Subcutaneous adipose tissue (tissue), 4 donors: ENCODE results near the gene TCIRG1. TPM values are rescaled to one million over a fixed set of nuclear protein-coding genes. Genes with fewer than 3 reads are reported as not detected.

Source experiments
- CTCF ChIP-seq: fragments of 450-650 bp; IDR thresholded peaks from one replicate; pipeline ENCODE4 v1.5.1; 2016; ENCODE audit warnings: low read depth, mild to moderate bottlenecking, control low read depth, antibody characterized with exemption, moderate library complexity
- small RNA-seq: library from RNA; depleted of rRNA; stranded (forward); fragments of <200 nt; gene quantifications from one replicate; pipeline ENCODE3, GENCODE V24; 2016
- total RNA-seq, 4 donors: library from RNA; depleted of rRNA; stranded (reverse); fragments of >200 nt; gene quantifications; one replicate each; pipeline ENCODE4 v1.1.0, GENCODE V29; 2016

Gene TCIRG1
- total RNA-seq, 4 donors from 2014 or later: 56.4 to 145 (median 118) TPM

DNA sequence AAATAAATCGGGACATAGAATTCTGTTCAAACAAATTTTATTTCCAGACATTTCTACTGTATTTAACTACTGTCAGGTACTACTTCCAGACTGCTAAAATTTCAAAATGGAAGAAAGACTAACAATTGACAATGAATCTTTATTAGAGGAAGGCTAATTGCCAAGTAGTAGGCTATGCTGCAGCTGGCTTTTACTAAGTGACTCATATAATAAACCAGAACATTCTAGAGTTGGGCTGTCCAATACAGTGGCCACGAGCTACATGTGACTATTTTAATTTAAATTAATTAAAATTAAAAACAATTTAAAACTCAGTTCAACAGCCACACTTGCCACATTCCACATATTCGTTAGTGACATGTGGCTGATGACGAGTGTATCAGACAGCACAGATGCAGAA is 54.7 kb downstream of the TCIRG1 start:
- TF ChIP-seq CTCF: no peak

- TF ChIP-seq CTCF: no peak
These were observed 58.1 kb downstream of the TCIRG1 start for GRCh38 chr11:68096962-68097361.

DNA sequence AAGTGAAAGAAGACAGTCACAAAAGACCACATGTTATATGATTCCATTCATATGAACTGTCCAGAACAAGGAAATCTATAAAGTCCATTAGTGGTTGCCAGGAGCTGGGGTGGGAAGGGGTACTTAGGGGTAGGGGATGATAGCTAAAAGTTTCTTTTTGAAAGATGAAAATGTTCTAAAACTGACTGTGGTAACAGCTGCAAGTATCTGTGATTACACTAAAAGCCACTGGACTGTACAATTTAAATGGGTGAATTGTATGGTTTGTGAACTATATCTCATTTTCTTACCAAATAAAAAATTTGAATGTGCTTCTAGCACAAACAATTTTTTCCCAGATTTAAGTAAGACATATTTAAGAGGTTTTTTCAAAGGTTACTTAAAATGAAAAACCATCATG is 60.2 kb downstream of the TCIRG1 start:
- no peak for TF ChIP-seq CTCF

- no peak for TF ChIP-seq CTCF
These were observed 60.9 kb downstream of the TCIRG1 start for GRCh38 chr11:68099474-68100405.

Small RNAs within 50 kb of the gene (small RNA-seq; reads per million reads assigned to genes)
- not detected for gene MIR6753

Other genes starting within 250 kb of the TCIRG1 start
- 10 to 100 TPM; 30.7 to 94.0 (median 47.4) TPM for gene UNC93B1, start 34.9 kb upstream of the TCIRG1 start, total RNA-seq
- 10 to 100 TPM; 11.7 to 43.5 (median 22.3) TPM for gene ALDH3B1, start 28.7 kb upstream of the TCIRG1 start, total RNA-seq
- 100 to 1,000 TPM in 1 of 4 donors, 10 to 100 TPM in 3; 69.8 to 143 (median 80.2) TPM for gene NDUFS8, start 8.3 kb upstream of the TCIRG1 start, total RNA-seq
- gene CHKA, start 82.4 kb downstream of the TCIRG1 start, total RNA-seq: 10 to 100 TPM; 50.2 to 78.7 (median 59.6) TPM
- 10 to 100 TPM; 30.6 to 42.8 (median 37.9) TPM for gene KMT5B, start 174.3 kb downstream of the TCIRG1 start, total RNA-seq
- 10 to 100 TPM; 10.2 to 27.1 (median 20.2) TPM for gene C11orf24, start 232.9 kb downstream of the TCIRG1 start, total RNA-seq